ENCODE measurements around the gene THOP1.

THOP1 gene

GRCh38 chr19:2798158-2798685, 12.9 kb downstream of the THOP1 start:
- no peak overlapping the region for H3K27ac ChIP-seq (replicated peaks)
- no peak overlapping the region for H3K4me3 ChIP-seq (replicated peaks; ENCODE audit: insufficient read depth, low read length)
- TF ChIP-seq CTCF (IDR thresholded peaks at IDR 0.05; ENCODE audit: insufficient read depth, low read length) = no peak
- no peak for TF ChIP-seq GABPA (IDR thresholded peaks at IDR 0.05; ENCODE audit: low read depth)
- TF ChIP-seq SPI1 (IDR thresholded peaks at IDR 0.05; ENCODE audit: borderline replicate concordance, low read depth) = no peak
- no peak for TF ChIP-seq REST (IDR thresholded peaks at IDR 0.05; ENCODE audit: insufficient replicate concordance, low read depth)
- no peak for TF ChIP-seq POLR2AphosphoS5 (IDR thresholded peaks at IDR 0.05; ENCODE audit: low read depth)
- no peaks in the 10 kb centered on the region for H3K27me3 ChIP-seq (ENCODE audit: insufficient read depth, poor library complexity, severe bottlenecking)
- no peak for DNase-seq (ENCODE audit: low read depth in 1 of 2, low spot score in 1 of 2)

GRCh38 chr19:2798733-2799132, 13.4 kb downstream of the THOP1 start:
- TF ChIP-seq SPI1 (IDR thresholded peaks at IDR 0.05; ENCODE audit: borderline replicate concordance, low read depth) (no peak), CTCF (IDR thresholded peaks at IDR 0.05; ENCODE audit: insufficient read depth, low read length) (no peak), GABPA (IDR thresholded peaks at IDR 0.05; ENCODE audit: low read depth) (no peak), REST (IDR thresholded peaks at IDR 0.05; ENCODE audit: insufficient replicate concordance, low read depth) (no peak), POLR2AphosphoS5 (IDR thresholded peaks at IDR 0.05; ENCODE audit: low read depth) (no peak)
- Histone ChIP-seq H3K27me3 (ENCODE audit: insufficient read depth, poor library complexity, severe bottlenecking) (no peaks in the 10 kb centered on the region), H3K4me3 (replicated peaks; ENCODE audit: insufficient read depth, low read length) (no peak overlapping the region), H3K27ac (replicated peaks) (no peak overlapping the region)
- no peak for DNase-seq (ENCODE audit: low read depth in 1 of 2, low spot score in 1 of 2)

- TF ChIP-seq GABPA (IDR thresholded peaks at IDR 0.05; ENCODE audit: low read depth) = no peak
- no peak for TF ChIP-seq CTCF (IDR thresholded peaks at IDR 0.05; ENCODE audit: insufficient read depth, low read length)
- no peak for TF ChIP-seq POLR2AphosphoS5 (IDR thresholded peaks at IDR 0.05; ENCODE audit: low read depth)
- TF ChIP-seq REST (IDR thresholded peaks at IDR 0.05; ENCODE audit: insufficient replicate concordance, low read depth) = no peak
- no peak for TF ChIP-seq SPI1 (IDR thresholded peaks at IDR 0.05; ENCODE audit: borderline replicate concordance, low read depth)
- Histone ChIP-seq H3K4me3 (replicated peaks; ENCODE audit: insufficient read depth, low read length) (no peak overlapping the region), H3K27ac (replicated peaks) (no peak overlapping the region), H3K27me3 (ENCODE audit: insufficient read depth, poor library complexity, severe bottlenecking) (no peaks in the 10 kb centered on the region)
- no peak for DNase-seq (ENCODE audit: low read depth in 1 of 2, low spot score in 1 of 2)
These were observed 14.1 kb downstream of the THOP1 start for GRCh38 chr19:2799273-2800020.

Measured in HL-60 (cell line).